ENCODE measurements around the gene ME3.
A peak's percentile ranks its signal among the peaks of the same experiment; 100 is the strongest.

Gene ME3

GRCh38 chr11:86460461-86461385 lies 211.7 kb downstream of the ME3 start:
- DNase-seq (ENCODE audit: low read depth in 2 of 2): no peak

GRCh38 chr11:86459682-86460460 lies 212.5 kb downstream of the ME3 start:
- DNase-seq (ENCODE audit: low read depth in 2 of 2): no peak

GRCh38 chr11:86459002-86459385 lies 213.4 kb downstream of the ME3 start:
- no peak for DNase-seq (ENCODE audit: low read depth in 2 of 2)

GRCh38 chr11:86458294-86459001 lies 214.0 kb downstream of the ME3 start:
- DNase-seq (ENCODE audit: low read depth in 2 of 2): no peak

GRCh38 chr11:86456075-86456939 lies 216.1 kb downstream of the ME3 start:
- peak; percentile 73 to 80 for DNase-seq (ENCODE audit: low read depth in 2 of 2)

GRCh38 chr11:86453290-86454030 lies 219.0 kb downstream of the ME3 start:
- DNase-seq (ENCODE audit: low read depth in 2 of 2): no peak

- no peak for DNase-seq (ENCODE audit: low read depth in 2 of 2)
Measured at GRCh38 chr11:86449993-86450629, 222.3 kb downstream of the ME3 start.

- DNase-seq (ENCODE audit: low read depth in 2 of 2): peak; percentile 15 to 16
Measured at GRCh38 chr11:86447763-86448480, 224.5 kb downstream of the ME3 start.

- no peak for DNase-seq (ENCODE audit: low read depth in 2 of 2)
Measured at GRCh38 chr11:86446924-86447285, 225.5 kb downstream of the ME3 start.

- DNase-seq (ENCODE audit: low read depth in 2 of 2): no peak
Measured at GRCh38 chr11:86446163-86446923, 226.1 kb downstream of the ME3 start.

GRCh38 chr11:86444981-86445380 lies 227.4 kb downstream of the ME3 start:
- no peak for DNase-seq (ENCODE audit: low read depth in 2 of 2)

- no peak for DNase-seq (ENCODE audit: low read depth in 2 of 2)
Measured at GRCh38 chr11:86443415-86443814, 229.0 kb downstream of the ME3 start.

- no peak for DNase-seq (ENCODE audit: low read depth in 2 of 2)
Measured at GRCh38 chr11:86442827-86443226, 229.6 kb downstream of the ME3 start.

GRCh38 chr11:86442420-86442819 lies 230.0 kb downstream of the ME3 start:
- DNase-seq (ENCODE audit: low read depth in 2 of 2): no peak

GRCh38 chr11:86440843-86441242 lies 231.6 kb downstream of the ME3 start:
- DNase-seq (ENCODE audit: low read depth in 2 of 2): no peak

GRCh38 chr11:86440305-86440716 lies 232.1 kb downstream of the ME3 start:
- DNase-seq (ENCODE audit: low read depth in 2 of 2): no peak

GRCh38 chr11:86438685-86439084 lies 233.7 kb downstream of the ME3 start:
- no peak for DNase-seq (ENCODE audit: low read depth in 2 of 2)

GRCh38 chr11:86435711-86436110 lies 236.7 kb downstream of the ME3 start:
- DNase-seq (ENCODE audit: low read depth in 2 of 2): no peak
